GM12878 (cell line): Measurements from ENCODE around the gene LRTM1. TPM values are rescaled to one million over a fixed set of nuclear protein-coding genes. Genes with fewer than 3 reads are reported as not detected.

Source experiments
- ATAC-seq: fragments of 200-7000 bp; cut with Tn5 transposase; 3 replicates; pipeline ENCODE4 v1.9.1; 2020; ENCODE audit warnings: mild to moderate bottlenecking, moderate library complexity
- BruUV-seq: library from RNA; stranded (reverse); fragments of 400-500 nt; replicated peaks from 2 replicates; lab custom pipeline; 2021; lab: Mats Ljungman, UMichigan
- CTCF ChIA-PET: fragments of 300-600 bp; sonication (Branson Sonifier 250); formaldehyde crosslinking; extraction: SDS; loops from one replicate; lab custom pipeline; 2021; ENCODE audit warnings: inconsistent platforms; lab: Yijun Ruan, JAX
- POLR2A ChIA-PET: fragments of 350-600 bp; formaldehyde crosslinking; extraction: SDS; loops from one replicate; lab custom pipeline; 2021; ENCODE audit warnings: inconsistent platforms; lab: Charles Lee
- RAD21 ChIA-PET: fragments of 300-600 bp; sonication (Branson Sonifier 250); formaldehyde crosslinking; loops from one replicate; lab custom pipeline; 2023; ENCODE audit warnings: antibody characterized with exemption; ENCODE audit not compliant: unreplicated experiment; lab: Charles Lee
- SMC1A ChIA-PET: fragments of 300-600 bp; sonication (Branson Sonifier 250); formaldehyde crosslinking; loops from one replicate; lab custom pipeline; 2023; ENCODE audit not compliant: unreplicated experiment, uncharacterized antibody; lab: Charles Lee
- DNase-seq: peaks from one replicate; pipeline ENCODE4 v3.0.0-alpha.2; 2011; ENCODE audit warnings: low read depth, low spot score
- FAIRE-seq: peaks from 3 replicates; lab custom pipeline; 2011; peaks lifted over from hg19 to GRCh38; lab: Jason Lieb, UNC
- H2AFZ ChIP-seq: 2 replicates; pipeline ENCODE4 v1.6.0; 2011; ENCODE audit warnings: low read depth, low read length, control low read depth; ENCODE audit not compliant: control insufficient read depth
- H3K27ac ChIP-seq: 2 replicates; pipeline ENCODE4 v1.5.1; 2011; ENCODE audit warnings: control low read depth; ENCODE audit not compliant: control insufficient read depth, insufficient read depth
- H3K27me3 ChIP-seq, 2 experiments: replicated peaks in 1 of 2; 2 replicates each; pipeline versions ENCODE4 v1.6.0 to v1.6.1; 2011; ENCODE audit warnings: low read length in 1 of 2; ENCODE audit not compliant: control insufficient read depth in 2 of 2, insufficient read depth in 2 of 2
- H3K36me3 ChIP-seq, 2 experiments: 2 replicates each; pipeline ENCODE4 v1.5.1; 2011; ENCODE audit warnings: low read length in 1 of 2; ENCODE audit not compliant: control insufficient read depth in 2 of 2, insufficient read depth in 2 of 2
- H3K4me1 ChIP-seq: 2 replicates; pipeline ENCODE4 v1.6.1; 2011; ENCODE audit warnings: mild to moderate bottlenecking, low read length, moderate library complexity, mixed read lengths; ENCODE audit not compliant: control insufficient read depth, insufficient read depth
- H3K4me2 ChIP-seq: 2 replicates; pipeline ENCODE4 v1.6.0; 2011; ENCODE audit warnings: control low read depth; ENCODE audit not compliant: control insufficient read depth, insufficient read depth
- H3K4me3 ChIP-seq: fragments of 200-600 bp; sonication (generic); 2 replicates; pipeline ENCODE4 v1.5.1; 2016
- H3K79me2 ChIP-seq: 2 replicates; pipeline ENCODE4 v1.6.0; 2011; ENCODE audit warnings: low read length; ENCODE audit not compliant: control insufficient read depth, insufficient read depth
- H3K9ac ChIP-seq: 2 replicates; pipeline ENCODE4 v1.8.0; 2011; ENCODE audit warnings: low read length, control low read depth, mixed read lengths; ENCODE audit not compliant: control insufficient read depth, insufficient read depth
- H3K9me3 ChIP-seq: replicated peaks from 3 replicates; pipeline ENCODE4 v1.5.1; 2011; ENCODE audit warnings: mild to moderate bottlenecking, low read length; ENCODE audit not compliant: control insufficient read depth, insufficient read depth
- H4K20me1 ChIP-seq: 2 replicates; pipeline ENCODE4 v1.6.0; 2011; ENCODE audit not compliant: control insufficient read depth, insufficient read depth
- BHLHE40 ChIP-seq, 2 experiments: fragments of 450-650 bp in 1 of 2; IDR thresholded peaks; 2 replicates each; pipeline ENCODE4 v1.6.1; 2011 to 2017; ENCODE audit warnings: low read depth in 2 of 2, borderline replicate concordance in 1 of 2, improper control_type of control experiment in 1 of 2, low read length in 1 of 2, mild to moderate bottlenecking in 1 of 2
- CEBPB ChIP-seq, 2 experiments: fragments of 150-350 bp in 1 of 2; IDR thresholded peaks; 2 replicates each; pipeline ENCODE4 v1.6.1; 2012 to 2014; ENCODE audit warnings: low read depth in 2 of 2, low read length in 2 of 2, borderline replicate concordance in 1 of 2, inconsistent platforms in 1 of 2
- CEBPZ ChIP-seq: fragments of 150-350 bp; IDR thresholded peaks from 2 replicates; pipeline ENCODE4 v1.6.1; 2016; ENCODE audit warnings: low read depth, low read length
- FOXM1 ChIP-seq: IDR thresholded peaks from 2 replicates; pipeline ENCODE4 v1.6.1; 2012; ENCODE audit warnings: low read depth, mild to moderate bottlenecking, inconsistent platforms, low read length, moderate library complexity
- GATAD2B ChIP-seq: fragments of 450-650 bp; conservative IDR thresholded peaks from 2 replicates; pipeline ENCODE4 v1.6.1; 2017; ENCODE audit warnings: low read depth, mild to moderate bottlenecking, moderate library complexity
- NR2C2 ChIP-seq: IDR thresholded peaks from 2 replicates; pipeline ENCODE4 v1.6.1; 2011; ENCODE audit warnings: borderline replicate concordance, low read depth; ENCODE audit not compliant: control insufficient read depth, insufficient read length
- PAX8 ChIP-seq: fragments of 450-650 bp; IDR thresholded peaks from 2 replicates; pipeline ENCODE4 v1.6.1; 2017; ENCODE audit warnings: mild to moderate bottlenecking, moderate library complexity
- RAD51 ChIP-seq: fragments of 450-650 bp; IDR thresholded peaks from 2 replicates; pipeline ENCODE4 v1.6.1; 2016; ENCODE audit warnings: moderate library complexity, mild to moderate bottlenecking, inconsistent platforms
- SKIL ChIP-seq: fragments of 450-650 bp; IDR thresholded peaks from 2 replicates; pipeline ENCODE4 v1.6.1; 2017; ENCODE audit warnings: mild to moderate bottlenecking, low read depth, inconsistent platforms; ENCODE audit not compliant: poor library complexity, severe bottlenecking
- SPI1 ChIP-seq: IDR thresholded peaks from 2 replicates; pipeline ENCODE4 v1.6.1; 2011; ENCODE audit warnings: low read depth, mild to moderate bottlenecking, low read length, moderate library complexity, borderline replicate concordance; ENCODE audit not compliant: insufficient read depth
- SREBF1 ChIP-seq: IDR thresholded peaks from 2 replicates; pipeline ENCODE4 v1.6.1; 2012; ENCODE audit warnings: mild to moderate bottlenecking, low read length
- TCF3 ChIP-seq: IDR thresholded peaks from 2 replicates; pipeline ENCODE4 v1.6.1; 2012; ENCODE audit warnings: low read depth, mild to moderate bottlenecking, low read length, borderline replicate concordance; ENCODE audit not compliant: insufficient read depth
- WGBS: methylation state at CpG from one replicate; pipeline ENCODE4 v1.1.6; 2016; ENCODE audit warnings: low lambda C conversion rate; ENCODE audit not compliant: insufficient replicate concordance, insufficient coverage; ENCODE audit errors: missing lambda C conversion rate; 5-methylcytosine and 5-hydroxymethylcytosine counted together
- in situ Hi-C: fragments of 300-500 bp; cut with MboI; formaldehyde crosslinking; loops from 9 replicates; pipeline ENCODE4 v1.14.3; 2018; ENCODE audit warnings: mixed read lengths
- intact Hi-C: fragments of 100-400 bp; cut with micrococcal nuclease; formaldehyde crosslinking; loops from one replicate; pipeline ENCODE4 v1.14.2; 2022; ENCODE audit not compliant: unreplicated experiment
- polyA plus RNA-seq, 11 experiments: library from polyadenylated mRNA; depleted of rRNA in 4 of 11; unstranded in 6 of 11; stranded (reverse) in 5 of 11; fragments of >200 nt; fragmentation: Nextera tagmentation in 4 of 11; fragmentation: Illumina TruSeq in 1 of 11; extraction: Ambion mirVana in 4 of 11; extraction: Trizol in 1 of 11; gene quantifications; 1 replicate in 1 of 11; 2 replicates in 10 of 11; pipeline versions ENCODE4 v1.2.1 to v1.2.3, GENCODE V29; 2011 to 2016; ENCODE audit warnings: inconsistent platforms in 2 of 11, missing spikeins in 2 of 11, low read depth in 1 of 11
- total RNA-seq, 4 experiments: library from RNA; depleted of rRNA in 3 of 4; stranded (reverse); fragments of >200 nt in 3 of 4; fragmentation: Illumina TruSeq in 1 of 4; extraction: Trizol in 1 of 4; gene quantifications; 2 replicates each; pipeline versions ENCODE4 v1.2.1 to v1.2.3, GENCODE V29; 2013 to 2021
- TF ChIP-seq, protein P1 (sequence below): fragments of 450-650 bp; conservative IDR thresholded peaks from 2 replicates; pipeline ENCODE4 v1.6.1; 2017; ENCODE audit warnings: mild to moderate bottlenecking, moderate library complexity

LRTM1 gene
- total and polyA plus RNA-seq, 10 of the 15 experiments (the other 5 are each of a cell fraction or from before 2014, with no cell fraction given): 0.08 TPM; not detected in 9

DNA sequence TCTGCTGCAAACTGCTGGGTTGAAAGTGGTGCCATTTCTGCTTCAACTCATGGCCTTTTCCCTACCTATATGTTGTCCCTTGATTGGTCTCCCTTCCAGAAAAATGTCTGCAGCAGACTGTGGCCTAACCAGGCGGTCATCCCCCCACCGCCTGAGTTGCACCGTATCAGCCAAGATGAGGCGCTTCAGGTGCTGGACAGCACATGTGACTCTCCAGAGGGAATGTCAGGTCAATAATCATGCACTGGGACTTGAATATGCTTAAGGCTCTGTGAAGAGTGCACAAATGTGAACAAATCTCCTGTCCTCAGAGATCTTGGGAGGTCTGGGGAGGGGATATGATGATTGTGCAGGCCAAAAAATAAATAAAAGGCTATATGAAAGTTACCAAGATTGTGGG, 32.2 kb downstream of the LRTM1 start:
- Histone ChIP-seq H3K27ac (no peak overlapping the region), H3K9me3 (no peaks in the 10 kb centered on the region), H3K4me1 (no peaks in the 10 kb centered on the region), H3K79me2 (no peaks in the 10 kb centered on the region), H2AFZ (no peak overlapping the region), H4K20me1 (no peaks in the 10 kb centered on the region), H3K9ac (no peak overlapping the region), H3K4me2 (no peak overlapping the region), H3K27me3 (no peaks in the 10 kb centered on the region), H3K36me3 (no peaks in the 10 kb centered on the region), H3K4me3 (no peak overlapping the region)
- ChIA-PET RAD21 (no interaction called here), CTCF (interaction anchor here (0.9 kb wide), 1 partner anchor 13 kb away, joined by 3 read pairs; no protein-coding TSS in a partner anchor), POLR2A (no interaction called here), SMC1A (no interaction called here)
- in situ Hi-C loops (no loop called here), intact Hi-C loops (no loop called here)
- ATAC-seq (no peak), FAIRE-seq (no peak), DNase-seq (no peak)
- TF ChIP-seq CEBPZ: no peak
- no peak for TF ChIP-seq SKIL
- TF ChIP-seq, protein P1, sequence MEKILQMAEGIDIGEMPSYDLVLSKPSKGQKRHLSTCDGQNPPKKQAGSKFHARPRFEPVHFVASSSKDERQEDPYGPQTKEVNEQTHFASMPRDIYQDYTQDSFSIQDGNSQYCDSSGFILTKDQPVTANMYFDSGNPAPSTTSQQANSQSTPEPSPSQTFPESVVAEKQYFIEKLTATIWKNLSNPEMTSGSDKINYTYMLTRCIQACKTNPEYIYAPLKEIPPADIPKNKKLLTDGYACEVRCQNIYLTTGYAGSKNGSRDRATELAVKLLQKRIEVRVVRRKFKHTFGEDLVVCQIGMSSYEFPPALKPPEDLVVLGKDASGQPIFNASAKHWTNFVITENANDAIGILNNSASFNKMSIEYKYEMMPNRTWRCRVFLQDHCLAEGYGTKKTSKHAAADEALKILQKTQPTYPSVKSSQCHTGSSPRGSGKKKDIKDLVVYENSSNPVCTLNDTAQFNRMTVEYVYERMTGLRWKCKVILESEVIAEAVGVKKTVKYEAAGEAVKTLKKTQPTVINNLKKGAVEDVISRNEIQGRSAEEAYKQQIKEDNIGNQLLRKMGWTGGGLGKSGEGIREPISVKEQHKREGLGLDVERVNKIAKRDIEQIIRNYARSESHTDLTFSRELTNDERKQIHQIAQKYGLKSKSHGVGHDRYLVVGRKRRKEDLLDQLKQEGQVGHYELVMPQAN: no peak
- no peak for TF ChIP-seq GATAD2B
- TF ChIP-seq CEBPB (IDR thresholded peaks at IDR 0.05; ENCODE audit: borderline replicate concordance in 1 of 2, low read depth in 2 of 2, low read length in 2 of 2): no peak
- no peak for TF ChIP-seq SPI1
- TF ChIP-seq RAD51: no peak
- TF ChIP-seq PAX8: no peak
- no peak for TF ChIP-seq FOXM1
- no peak for TF ChIP-seq BHLHE40 (IDR thresholded peaks at IDR 0.05; ENCODE audit: borderline replicate concordance in 1 of 2, low read depth in 2 of 2, low read length in 1 of 2)
- TF ChIP-seq SREBF1: no peak
- TF ChIP-seq NR2C2: no peak
- TF ChIP-seq TCF3: no peak
- WGBS: 56% methylated on average over 4 of the region's 4 CpGs
- no TSS peak for BruUV-seq
